ENCODE results near the gene PBX1.

Gene PBX1

DNA sequence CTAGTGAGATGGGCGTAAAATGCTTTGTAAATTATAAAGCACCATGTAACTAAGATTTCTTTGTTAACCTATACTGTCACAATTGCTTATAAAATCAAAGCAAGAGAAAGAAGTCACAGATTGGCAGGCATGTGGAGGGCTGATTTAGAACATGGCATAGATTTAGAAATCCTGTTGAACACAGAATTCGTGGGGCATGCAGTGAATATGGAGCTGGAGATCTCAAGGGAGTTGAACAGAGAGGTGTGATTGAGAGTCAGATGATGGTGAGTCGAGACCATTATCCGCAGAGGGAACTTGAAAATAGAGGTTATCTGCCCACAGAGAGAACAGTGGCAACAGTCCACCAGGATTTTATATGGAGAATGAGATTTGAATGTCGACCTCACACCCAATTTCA, 27.6 kb downstream of the PBX1 start:
- TF ChIP-seq CTCF (IDR thresholded peaks at IDR 0.05; ENCODE audit: low read length): no peak
- no peak for TF ChIP-seq EZH2 (optimal IDR thresholded peaks at IDR 0.05; ENCODE audit: low read depth, low read length)
- no peak for TF ChIP-seq EZH2phosphoT487 (IDR thresholded peaks at IDR 0.05; ENCODE audit: low read length)
- Histone ChIP-seq H3K27me3 (replicated peaks; ENCODE audit: insufficient read depth, low read length) (no peaks in the 10 kb centered on the region), H3K9ac (ENCODE audit: low read length) (no peak overlapping the region), H2AFZ (ENCODE audit: low read length) (no peak overlapping the region), H3K4me1 (ENCODE audit: low read length) (no peaks in the 10 kb centered on the region), H3K9me2 (replicated peaks; ENCODE audit: insufficient read depth, low read length) (no peaks in the 10 kb centered on the region), H3K4me3 (ENCODE audit: low read length) (no peak overlapping the region), H3K36me3 (replicated peaks; ENCODE audit: insufficient read depth, low read length) (no peaks in the 10 kb centered on the region), H3K4me2 (ENCODE audit: low read depth, low read length) (no peak overlapping the region), H4K20me1 (ENCODE audit: insufficient read depth, low read length) (no peaks in the 10 kb centered on the region), H3F3A (ENCODE audit: insufficient read depth, low read length) (no peaks in the 10 kb centered on the region), H3K27ac (ENCODE audit: low read length) (no peak overlapping the region), H3K9me3 (replicated peaks; ENCODE audit: insufficient read depth, low read length) (no peaks in the 10 kb centered on the region), H3K79me2 (ENCODE audit: low read length) (no peaks in the 10 kb centered on the region)
- no peak for DNase-seq

- H4K20me1 ChIP-seq (ENCODE audit: insufficient read depth, low read length): no peaks in the 10 kb centered on the region
- H3K79me2 ChIP-seq (ENCODE audit: low read length): no peaks in the 10 kb centered on the region
- no peaks in the 10 kb centered on the region for H3F3A ChIP-seq (ENCODE audit: insufficient read depth, low read length)
- no peak overlapping the region for H2AFZ ChIP-seq (ENCODE audit: low read length)
- H3K36me3 ChIP-seq (replicated peaks; ENCODE audit: insufficient read depth, low read length): no peaks in the 10 kb centered on the region
- no peak overlapping the region for H3K4me3 ChIP-seq (ENCODE audit: low read length)
- H3K27me3 ChIP-seq (replicated peaks; ENCODE audit: insufficient read depth, low read length): no peaks in the 10 kb centered on the region
- no peaks in the 10 kb centered on the region for H3K9me2 ChIP-seq (replicated peaks; ENCODE audit: insufficient read depth, low read length)
- H3K27ac ChIP-seq (ENCODE audit: low read length): no peak overlapping the region
- no peaks in the 10 kb centered on the region for H3K9me3 ChIP-seq (replicated peaks; ENCODE audit: insufficient read depth, low read length)
- H3K9ac ChIP-seq (ENCODE audit: low read length): no peak overlapping the region
- TF ChIP-seq EZH2 (optimal IDR thresholded peaks at IDR 0.05; ENCODE audit: low read depth, low read length) (no peak), CTCF (IDR thresholded peaks at IDR 0.05; ENCODE audit: low read length) (no peak), EZH2phosphoT487 (IDR thresholded peaks at IDR 0.05; ENCODE audit: low read length) (no peak)
- H3K4me1 ChIP-seq (ENCODE audit: low read length): no peaks in the 10 kb centered on the region
- no peak for DNase-seq
- H3K4me2 ChIP-seq (ENCODE audit: low read depth, low read length): no peak overlapping the region
Observed at GRCh38 chr1:164587617-164588501, 28.9 kb downstream of the PBX1 start.

GRCh38 chr1:164588516-164589341, 29.7 kb downstream of the PBX1 start:
- no peaks in the 10 kb centered on the region for H3K79me2 ChIP-seq (ENCODE audit: low read length)
- TF ChIP-seq EZH2 (optimal IDR thresholded peaks at IDR 0.05; ENCODE audit: low read depth, low read length) (no peak), EZH2phosphoT487 (IDR thresholded peaks at IDR 0.05; ENCODE audit: low read length) (no peak), CTCF (IDR thresholded peaks at IDR 0.05; ENCODE audit: low read length) (no peak)
- DNase-seq: no peak
- no peak overlapping the region for H2AFZ ChIP-seq (ENCODE audit: low read length)
- no peaks in the 10 kb centered on the region for H3K27me3 ChIP-seq (replicated peaks; ENCODE audit: insufficient read depth, low read length)
- H4K20me1 ChIP-seq (ENCODE audit: insufficient read depth, low read length): no peaks in the 10 kb centered on the region
- H3F3A ChIP-seq (ENCODE audit: insufficient read depth, low read length): no peaks in the 10 kb centered on the region
- H3K9ac ChIP-seq (ENCODE audit: low read length): no peak overlapping the region
- H3K4me2 ChIP-seq (ENCODE audit: low read depth, low read length): no peak overlapping the region
- H3K9me3 ChIP-seq (replicated peaks; ENCODE audit: insufficient read depth, low read length): no peaks in the 10 kb centered on the region
- H3K4me3 ChIP-seq (ENCODE audit: low read length): no peak overlapping the region
- no peaks in the 10 kb centered on the region for H3K36me3 ChIP-seq (replicated peaks; ENCODE audit: insufficient read depth, low read length)
- H3K27ac ChIP-seq (ENCODE audit: low read length): no peak overlapping the region
- no peaks in the 10 kb centered on the region for H3K4me1 ChIP-seq (ENCODE audit: low read length)
- no peaks in the 10 kb centered on the region for H3K9me2 ChIP-seq (replicated peaks; ENCODE audit: insufficient read depth, low read length)
